Iris pigment epithelial cell (primary cell): ENCODE data around the gene RPS2.
"Not testable (repeated sequence)": the region's sequence is repeated elsewhere in the genome, so short reads cannot be mapped to it uniquely, and the experiment has no call there.

Experiments used
- DNase-seq: peaks from one replicate; pipeline ENCODE4 v3.0.0-alpha.2; 2011; ENCODE audit warnings: low read depth

The RPS2 gene

GRCh38 chr16:1962161-1963153 lies 2.2 kb downstream of the RPS2 start:
- not testable (repeated sequence) for DNase-seq

GRCh38 chr16:1961651-1962067 lies 3.0 kb downstream of the RPS2 start:
- DNase-seq, result no peak

GRCh38 chr16:1960665-1961630 lies 3.7 kb downstream of the RPS2 start:
- no peak for DNase-seq

DNA sequence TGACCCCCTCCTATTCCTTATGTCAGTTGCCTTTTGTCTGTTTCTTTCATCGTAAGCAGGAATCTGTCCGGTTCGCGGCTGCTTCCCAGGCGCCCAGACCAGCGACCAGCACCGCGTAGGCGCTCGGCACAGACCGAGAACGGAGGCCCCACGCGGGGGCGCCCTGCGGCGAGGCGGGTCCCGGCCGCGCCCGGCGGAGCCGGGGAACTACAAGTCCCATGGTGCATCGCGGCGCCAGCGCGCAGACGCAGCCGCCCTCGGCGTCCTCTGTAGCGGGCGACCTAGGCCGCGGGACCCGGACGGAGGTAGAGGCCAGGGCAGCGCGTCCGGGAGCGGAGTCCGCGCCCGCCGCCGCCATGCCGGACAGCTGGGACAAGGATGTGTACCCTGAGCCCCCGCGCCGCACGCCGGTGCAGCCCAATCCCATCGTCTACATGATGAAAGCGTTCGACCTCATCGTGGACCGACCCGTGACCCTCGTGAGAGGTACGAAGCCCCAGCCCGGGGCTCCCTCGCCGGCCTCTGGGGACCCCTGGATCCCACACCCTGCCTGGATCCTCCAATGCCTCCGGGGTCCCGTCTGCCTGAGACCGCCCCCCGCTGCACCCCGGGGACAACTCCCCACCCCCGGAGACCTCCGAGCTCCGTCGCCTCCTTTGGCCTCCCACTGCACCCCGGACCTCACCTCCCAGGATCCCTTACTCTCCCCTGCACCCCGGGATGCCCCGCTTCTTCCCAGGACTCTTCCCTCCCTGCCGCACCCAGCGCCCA lies 5.2 kb downstream of the RPS2 start, which contains the start of gene NDUFB10:
Gene NDUFB10, plus strand, starts transcription at position 270 of the 771 bp plus-strand sequence. Its CDS starts 87 bp downstream, at position 357.
- peak; percentile 87 for DNase-seq

DNA sequence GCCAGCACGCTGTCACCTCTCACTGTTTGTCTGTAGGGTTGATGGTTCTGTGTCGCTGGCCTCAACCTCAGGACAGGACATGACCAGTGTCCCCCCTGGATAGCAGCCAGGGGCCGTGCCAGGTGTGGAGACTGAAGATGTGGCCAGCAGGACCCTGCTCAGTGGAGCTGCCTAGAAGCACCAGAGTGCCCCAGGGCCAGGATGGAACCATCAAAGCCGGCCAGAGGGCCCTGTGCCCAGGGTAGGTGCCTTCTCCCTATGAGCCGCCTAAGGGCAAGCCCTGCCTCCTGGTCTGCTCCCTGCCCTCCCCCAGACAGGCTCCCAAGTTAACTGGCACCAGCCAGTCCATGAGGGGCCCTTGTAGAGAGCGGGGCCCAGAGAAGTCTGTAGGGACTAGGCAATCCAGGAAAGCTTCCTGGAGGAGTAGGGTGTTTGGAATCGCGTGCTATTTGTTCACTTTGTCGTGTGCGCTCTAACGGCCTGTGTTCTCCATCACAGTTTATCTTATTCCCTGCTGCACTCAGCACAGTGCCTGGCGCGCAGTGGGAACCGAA lies 5.8 kb downstream of the RPS2 start:
- no peak for DNase-seq

- DNase-seq, result not testable (repeated sequence)
Measured at GRCh38 chr16:1958143-1958491, 6.5 kb downstream of the RPS2 start.

- not testable (repeated sequence) for DNase-seq
Measured at GRCh38 chr16:1957434-1958142, 7.0 kb downstream of the RPS2 start.

DNA sequence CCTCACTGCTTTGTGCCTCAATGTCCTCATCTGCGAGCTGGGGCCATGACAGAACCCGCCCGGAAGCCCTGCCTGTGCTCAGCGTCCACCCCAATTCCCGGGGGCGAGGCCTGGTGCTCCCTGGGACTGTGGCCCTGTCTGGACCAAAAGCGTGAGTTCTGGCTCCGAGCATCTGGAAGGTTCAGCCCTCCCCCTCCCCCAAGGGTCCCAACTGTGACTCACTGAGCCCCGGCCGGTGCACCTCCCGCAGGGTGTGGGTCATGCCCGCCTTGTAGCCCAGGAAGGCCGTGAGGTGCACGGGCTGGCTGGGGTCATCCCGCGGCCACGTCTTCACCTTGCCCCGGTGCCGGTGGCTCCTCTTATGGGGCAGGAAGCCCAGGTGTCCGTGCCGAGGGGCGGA lies 10.9 kb downstream of the RPS2 start:
- DNase-seq, result no peak

- no peak for DNase-seq
Measured at GRCh38 chr16:1950559-1950958, 14.1 kb downstream of the RPS2 start.

- no peak for DNase-seq
Measured at GRCh38 chr16:1950047-1950446, 14.6 kb downstream of the RPS2 start.

GRCh38 chr16:1949507-1949906 lies 15.1 kb downstream of the RPS2 start:
- DNase-seq, result no peak

GRCh38 chr16:1947369-1947670 lies 17.3 kb downstream of the RPS2 start:
- no peak for DNase-seq

DNA sequence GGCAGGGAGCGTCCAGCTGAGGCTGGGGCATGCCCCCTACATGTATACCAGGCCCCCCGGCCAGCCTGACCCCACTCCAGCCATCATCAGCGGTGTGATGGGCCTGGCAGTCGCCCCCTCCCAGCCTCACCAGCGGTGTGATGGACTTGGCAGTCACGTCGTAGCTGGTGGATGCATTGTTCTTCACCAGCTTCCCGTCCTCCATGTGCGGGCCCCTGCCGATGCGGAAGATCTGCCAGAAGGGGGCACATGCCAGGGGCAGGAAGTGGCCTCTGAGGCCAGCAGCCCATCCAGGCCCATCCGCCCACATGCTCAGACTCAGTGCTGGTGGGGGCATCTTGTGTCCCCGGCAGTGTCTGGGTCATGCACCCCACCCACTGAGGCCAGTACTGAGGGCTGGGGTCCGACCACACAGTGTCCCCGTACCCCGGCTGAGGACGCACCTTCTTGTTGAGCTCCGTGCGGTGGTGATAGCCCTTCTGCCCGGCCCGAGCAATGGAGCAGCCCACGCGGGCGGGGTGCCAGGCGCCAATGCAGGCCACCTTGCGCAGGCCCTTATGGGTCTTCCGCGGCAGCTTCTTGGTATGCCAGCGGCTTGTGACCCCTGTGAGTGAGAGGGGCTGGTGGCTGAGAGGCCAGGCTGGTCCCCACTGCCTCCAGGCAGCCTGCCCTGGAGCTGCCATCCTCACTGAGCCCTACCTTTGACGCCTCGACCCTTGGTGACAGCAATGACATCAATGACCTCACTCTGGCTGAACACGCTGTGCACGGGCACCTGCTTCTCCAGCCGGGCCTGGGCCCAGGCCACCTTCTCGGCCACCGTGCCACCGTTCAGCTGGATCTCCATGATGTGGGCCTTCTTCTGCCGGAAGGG lies 17.9 kb downstream of the RPS2 start:
- DNase-seq, result no peak

DNA sequence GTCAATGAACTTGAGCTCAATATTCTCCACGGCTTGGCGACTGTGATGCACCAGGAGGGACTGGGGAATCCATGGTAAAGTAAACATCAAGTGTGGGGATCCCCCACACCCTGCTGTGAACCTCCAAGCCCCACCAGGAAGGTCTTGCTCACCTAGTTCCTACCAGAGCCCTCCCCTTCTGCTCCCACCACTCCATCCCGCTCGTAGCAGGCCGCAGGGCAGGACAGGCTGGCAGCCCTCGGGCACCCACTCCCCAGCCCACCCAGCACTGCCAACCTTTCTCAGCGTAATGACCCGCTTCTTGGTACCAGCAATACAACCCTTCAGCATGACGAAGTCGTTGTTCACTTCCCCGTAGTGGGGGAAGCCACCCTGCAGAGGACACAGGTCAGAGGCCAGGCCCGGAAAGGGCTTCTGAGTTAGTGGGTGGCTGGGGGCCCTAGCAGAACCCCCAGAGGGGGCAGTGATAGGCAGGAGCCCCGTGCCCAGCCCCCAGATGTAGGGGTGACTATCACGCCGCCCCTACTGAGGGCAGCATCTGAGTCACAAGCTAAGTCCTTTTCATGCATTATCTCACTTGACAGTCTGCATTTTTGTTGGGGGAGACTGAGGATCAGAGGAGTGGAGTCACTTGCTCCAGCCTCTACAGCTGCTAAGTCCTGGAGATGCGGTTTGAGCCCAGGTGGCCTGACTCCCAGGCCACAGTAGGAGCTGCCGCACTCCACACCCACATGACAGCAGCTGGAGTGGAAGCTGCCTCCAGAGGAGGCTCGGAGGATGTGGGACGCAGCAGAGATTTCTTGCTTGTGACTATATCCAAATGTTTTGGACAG lies 18.9 kb downstream of the RPS2 start:
- no peak for DNase-seq

DNA sequence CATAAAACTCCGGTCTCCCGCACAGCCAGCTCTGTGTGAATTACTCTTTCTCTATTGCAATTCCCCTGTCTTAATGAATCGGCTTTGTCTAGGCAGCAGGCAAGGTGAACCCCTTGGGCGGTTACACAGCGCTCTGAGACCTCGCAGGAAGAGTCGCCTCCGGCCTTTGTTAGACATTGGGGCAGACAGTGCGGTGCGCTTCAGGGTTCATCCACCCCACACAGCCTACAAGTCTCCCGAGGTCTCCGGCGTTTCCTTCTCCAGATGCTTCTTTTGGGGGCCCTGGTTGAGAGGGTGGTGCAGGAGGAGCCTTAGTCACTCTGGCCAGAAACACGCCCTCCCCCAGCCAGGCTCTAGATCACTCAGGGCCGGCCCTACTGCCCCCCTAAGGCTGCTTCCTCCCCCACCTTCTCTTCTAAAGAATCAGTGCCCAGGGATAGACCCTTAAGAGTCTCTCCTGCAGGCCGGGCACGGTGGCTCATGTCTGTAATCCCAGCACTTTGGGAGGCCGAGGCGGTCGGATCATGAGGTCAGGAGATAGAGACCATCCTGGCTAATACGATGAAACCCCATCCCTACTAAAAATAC lies 19.9 kb downstream of the RPS2 start:
- no peak for DNase-seq

DNA sequence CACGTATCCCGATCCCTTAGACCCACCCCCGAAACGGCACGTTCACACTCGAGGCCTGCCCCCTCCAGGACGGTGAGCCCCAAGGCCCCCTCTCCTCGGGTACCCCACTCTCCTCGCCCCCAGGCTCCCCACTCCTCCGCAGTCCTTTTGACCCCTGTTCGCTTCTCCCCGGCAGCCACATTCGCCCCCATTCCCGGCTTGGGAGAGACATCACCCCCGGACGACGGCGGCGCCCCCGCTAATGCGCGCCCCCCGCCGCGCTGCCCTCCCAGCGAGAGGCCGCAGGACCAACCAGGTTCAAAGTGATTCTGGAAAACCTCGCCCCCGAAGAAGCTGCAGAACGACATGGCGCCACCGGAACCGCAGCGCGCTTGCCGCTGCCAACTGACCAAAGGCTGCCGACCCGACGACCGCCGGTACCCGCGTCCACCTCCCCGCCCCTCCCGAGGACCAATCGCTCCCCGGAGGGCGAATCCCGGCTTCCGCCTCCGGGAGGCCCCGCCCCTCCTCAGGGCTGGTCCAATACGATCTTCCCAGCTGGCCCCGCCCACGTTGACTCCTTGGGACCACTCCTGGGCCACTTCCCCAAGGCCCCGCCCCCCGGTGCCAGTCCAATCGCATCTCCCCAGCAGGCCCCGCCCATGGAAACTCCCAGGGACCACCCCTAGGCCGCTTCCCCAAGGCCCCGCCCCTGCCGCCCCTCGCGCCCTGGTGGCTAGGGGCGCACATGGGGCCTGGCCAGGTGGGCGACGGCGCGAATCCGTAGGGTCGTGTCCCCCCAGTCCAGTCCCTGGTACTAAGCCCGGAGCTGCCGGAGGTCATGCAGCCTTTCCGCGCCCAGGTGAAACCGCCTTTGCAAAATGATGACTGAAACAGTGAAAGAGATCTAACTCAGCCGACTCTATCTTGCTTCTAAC lies 21.6 kb downstream of the RPS2 start, which contains the start of gene MSRB1:
Gene MSRB1, minus strand, starts transcription at position 390 of the 917 bp plus-strand sequence. Its CDS starts 43 bp downstream, at position 347.
- DNase-seq, result peak; percentile 98

- peak; percentile 26 for DNase-seq
Measured at GRCh38 chr16:1942047-1942809, 22.4 kb downstream of the RPS2 start.
